ENCODE measurements around the gene TMEM115.

Gene TMEM115

DNA sequence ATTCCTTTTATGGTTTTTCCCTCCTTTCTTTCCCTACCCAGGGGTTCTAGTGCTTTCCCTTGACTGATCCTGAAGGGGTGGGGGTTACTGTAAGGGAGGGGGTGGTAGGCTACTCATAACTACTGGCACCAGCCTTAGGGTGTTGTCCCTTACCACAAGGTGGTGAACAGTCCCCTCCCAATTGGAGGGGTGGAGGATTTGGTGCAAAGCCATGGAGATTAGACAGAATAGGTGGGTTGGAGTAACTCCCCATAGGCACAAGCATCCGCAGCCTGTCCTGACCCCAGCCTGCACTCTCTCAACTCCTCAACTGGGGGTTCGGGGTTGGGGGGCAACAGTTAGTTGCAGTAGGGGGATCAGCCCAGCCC lies 34.2 kb downstream of the TMEM115 start:
- H2AFZ ChIP-seq (ENCODE audit: low read depth, low read length), result no peak overlapping the region
- no peaks in the 10 kb centered on the region for H3K27me3 ChIP-seq (ENCODE audit: low read depth, low read length)
- H3K4me3 ChIP-seq (ENCODE audit: low read length), result no peak overlapping the region
- no peak overlapping the region for H3K9ac ChIP-seq (ENCODE audit: low read length)
- H3K27ac ChIP-seq (ENCODE audit: low read length), result no peak overlapping the region
- peaks cover 31% of the 10 kb centered on the region for H3K4me1 ChIP-seq (ENCODE audit: low read length)
- peaks cover 16% of the 10 kb centered on the region for H3K36me3 ChIP-seq (replicated peaks; ENCODE audit: low read depth, low read length)
- no peaks in the 10 kb centered on the region for H3K9me3 ChIP-seq (ENCODE audit: insufficient read depth, low read length)
- H4K20me1 ChIP-seq (ENCODE audit: insufficient read depth, low read length), result no peaks in the 10 kb centered on the region
- H3K4me2 ChIP-seq (ENCODE audit: low read length), result no peak overlapping the region
- H3K79me2 ChIP-seq (ENCODE audit: low read length), result peaks cover 27% of the 10 kb centered on the region
- TF ChIP-seq, protein P1, sequence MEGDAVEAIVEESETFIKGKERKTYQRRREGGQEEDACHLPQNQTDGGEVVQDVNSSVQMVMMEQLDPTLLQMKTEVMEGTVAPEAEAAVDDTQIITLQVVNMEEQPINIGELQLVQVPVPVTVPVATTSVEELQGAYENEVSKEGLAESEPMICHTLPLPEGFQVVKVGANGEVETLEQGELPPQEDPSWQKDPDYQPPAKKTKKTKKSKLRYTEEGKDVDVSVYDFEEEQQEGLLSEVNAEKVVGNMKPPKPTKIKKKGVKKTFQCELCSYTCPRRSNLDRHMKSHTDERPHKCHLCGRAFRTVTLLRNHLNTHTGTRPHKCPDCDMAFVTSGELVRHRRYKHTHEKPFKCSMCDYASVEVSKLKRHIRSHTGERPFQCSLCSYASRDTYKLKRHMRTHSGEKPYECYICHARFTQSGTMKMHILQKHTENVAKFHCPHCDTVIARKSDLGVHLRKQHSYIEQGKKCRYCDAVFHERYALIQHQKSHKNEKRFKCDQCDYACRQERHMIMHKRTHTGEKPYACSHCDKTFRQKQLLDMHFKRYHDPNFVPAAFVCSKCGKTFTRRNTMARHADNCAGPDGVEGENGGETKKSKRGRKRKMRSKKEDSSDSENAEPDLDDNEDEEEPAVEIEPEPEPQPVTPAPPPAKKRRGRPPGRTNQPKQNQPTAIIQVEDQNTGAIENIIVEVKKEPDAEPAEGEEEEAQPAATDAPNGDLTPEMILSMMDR (IDR thresholded peaks at IDR 0.05; ENCODE audit: low read depth, low read length), result no peak
- TF ChIP-seq EZH2phosphoT487 (IDR thresholded peaks at IDR 0.05; ENCODE audit: low read depth), result no peak

DNA sequence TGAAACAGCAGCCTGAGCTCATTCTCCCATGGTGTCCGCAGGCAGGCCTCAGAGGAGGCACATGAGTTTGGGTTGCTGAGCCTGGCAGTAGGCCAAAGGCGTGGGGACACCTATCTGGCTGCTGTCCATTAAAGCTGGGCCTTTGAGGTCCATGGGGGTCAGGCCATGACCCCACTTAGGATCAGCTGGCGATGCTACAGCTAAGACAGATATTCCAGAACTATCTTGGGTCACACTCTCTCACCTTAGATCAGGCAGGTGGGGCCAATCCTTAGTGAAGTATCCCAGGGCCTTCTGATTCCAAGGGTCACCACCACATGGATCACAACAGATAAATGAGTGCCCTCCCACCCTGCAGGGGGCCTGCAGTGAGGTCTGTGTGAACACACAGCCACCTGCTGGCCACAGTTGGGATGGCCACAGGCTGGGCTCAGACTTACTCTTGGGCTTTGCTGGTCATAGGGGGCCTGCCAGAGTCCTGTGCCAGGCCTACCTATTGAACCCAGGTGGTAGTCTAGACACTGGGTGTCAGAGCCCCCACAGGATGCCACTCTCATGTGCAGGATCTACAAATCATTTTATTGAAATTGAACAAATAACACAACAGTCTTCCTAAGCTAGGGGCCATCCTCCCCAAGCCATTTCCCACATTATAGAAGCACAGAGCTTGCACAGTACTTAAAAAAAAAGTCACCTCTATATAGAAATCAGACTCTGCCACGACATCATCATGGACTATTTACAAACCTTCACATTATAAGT lies 34.8 kb downstream of the TMEM115 start:
- no peak overlapping the region for H3K27ac ChIP-seq (ENCODE audit: low read length)
- H3K4me1 ChIP-seq (ENCODE audit: low read length), result peaks cover 35% of the 10 kb centered on the region
- H3K9me3 ChIP-seq (ENCODE audit: insufficient read depth, low read length), result no peaks in the 10 kb centered on the region
- H3K36me3 ChIP-seq (replicated peaks; ENCODE audit: low read depth, low read length), result peaks cover 11% of the 10 kb centered on the region
- H3K4me2 ChIP-seq (ENCODE audit: low read length), result no peak overlapping the region
- H3K9ac ChIP-seq (ENCODE audit: low read length), result no peak overlapping the region
- TF ChIP-seq, protein P1 (IDR thresholded peaks at IDR 0.05; ENCODE audit: low read depth, low read length), result peak; percentile 86
- TF ChIP-seq EZH2phosphoT487 (IDR thresholded peaks at IDR 0.05; ENCODE audit: low read depth), result no peak
- no peak overlapping the region for H3K4me3 ChIP-seq (ENCODE audit: low read length)
- H4K20me1 ChIP-seq (ENCODE audit: insufficient read depth, low read length), result no peaks in the 10 kb centered on the region
- H3K27me3 ChIP-seq (ENCODE audit: low read depth, low read length), result no peaks in the 10 kb centered on the region
- H2AFZ ChIP-seq (ENCODE audit: low read depth, low read length), result no peak overlapping the region
- H3K79me2 ChIP-seq (ENCODE audit: low read length), result peaks cover 33% of the 10 kb centered on the region

DNA sequence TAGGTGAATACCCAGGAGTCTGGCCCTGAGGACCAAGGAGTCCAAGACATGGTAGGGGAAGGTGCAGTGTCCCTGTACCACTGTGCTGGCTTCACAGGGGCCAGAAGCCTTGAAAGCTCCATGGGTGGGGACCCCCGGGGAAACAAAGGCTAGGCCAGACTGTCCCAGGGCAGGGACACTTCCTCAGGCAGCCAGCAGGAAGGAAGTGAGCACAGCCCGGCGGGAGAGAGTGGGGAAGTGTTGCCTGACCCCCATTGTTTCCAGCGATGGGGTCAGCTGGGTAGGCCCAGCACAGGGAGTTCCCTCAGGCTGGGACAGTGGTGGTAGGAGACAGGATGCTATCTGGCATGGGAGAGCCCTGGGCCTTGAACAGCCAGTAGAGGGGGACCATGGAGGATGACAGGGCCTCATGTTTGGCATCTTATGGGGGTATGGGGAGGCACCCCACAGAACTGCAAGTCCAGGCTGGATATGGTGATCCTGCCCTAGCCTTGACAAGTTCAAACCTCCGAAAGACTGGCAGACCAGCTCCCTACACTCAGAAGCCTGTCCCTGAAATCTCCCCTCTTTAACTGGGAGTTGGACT lies 35.6 kb downstream of the TMEM115 start:
- no peak overlapping the region for H2AFZ ChIP-seq (ENCODE audit: low read depth, low read length)
- no peak for TF ChIP-seq EZH2phosphoT487 (IDR thresholded peaks at IDR 0.05; ENCODE audit: low read depth)
- TF ChIP-seq, protein P1 (IDR thresholded peaks at IDR 0.05; ENCODE audit: low read depth, low read length), result no peak
- no peak overlapping the region for H3K4me2 ChIP-seq (ENCODE audit: low read length)
- H3K4me1 ChIP-seq (ENCODE audit: low read length), result peaks cover 35% of the 10 kb centered on the region
- H3K4me3 ChIP-seq (ENCODE audit: low read length), result no peak overlapping the region
- no peaks in the 10 kb centered on the region for H3K9me3 ChIP-seq (ENCODE audit: insufficient read depth, low read length)
- peaks cover 34% of the 10 kb centered on the region for H3K79me2 ChIP-seq (ENCODE audit: low read length)
- H3K36me3 ChIP-seq (replicated peaks; ENCODE audit: low read depth, low read length), result peaks cover 16% of the 10 kb centered on the region
- H3K27ac ChIP-seq (ENCODE audit: low read length), result no peak overlapping the region
- H3K27me3 ChIP-seq (ENCODE audit: low read depth, low read length), result no peaks in the 10 kb centered on the region
- H4K20me1 ChIP-seq (ENCODE audit: insufficient read depth, low read length), result no peaks in the 10 kb centered on the region
- no peak overlapping the region for H3K9ac ChIP-seq (ENCODE audit: low read length)

DNA sequence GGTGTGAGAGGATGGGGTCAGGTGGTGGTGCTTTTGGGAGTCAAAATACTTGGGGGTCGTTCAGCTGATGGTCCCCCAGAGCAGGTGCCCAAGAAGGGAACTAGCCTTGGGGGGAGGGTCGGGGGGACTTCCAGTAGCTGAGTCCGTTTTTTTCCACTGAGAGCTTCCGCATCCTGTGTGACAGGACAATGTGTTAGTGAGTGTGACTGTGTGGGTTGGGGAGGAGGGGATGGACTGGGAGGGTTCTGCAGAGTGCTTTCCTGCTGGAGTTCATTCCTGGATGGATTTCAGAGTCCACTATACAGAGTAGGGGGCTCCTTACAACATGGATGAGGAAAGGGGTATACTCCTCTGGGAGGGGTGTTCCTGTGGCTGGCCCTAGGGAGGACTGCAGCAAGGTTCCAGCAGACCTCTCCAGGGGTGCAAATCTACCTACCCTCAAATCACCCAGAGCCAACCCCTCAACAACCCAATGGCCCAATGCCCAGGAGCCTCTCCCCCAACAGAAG lies 36.2 kb downstream of the TMEM115 start:
- H3K27ac ChIP-seq (ENCODE audit: low read length), result no peak overlapping the region
- H3K27me3 ChIP-seq (ENCODE audit: low read depth, low read length), result no peaks in the 10 kb centered on the region
- H4K20me1 ChIP-seq (ENCODE audit: insufficient read depth, low read length), result no peaks in the 10 kb centered on the region
- H3K79me2 ChIP-seq (ENCODE audit: low read length), result peaks cover 34% of the 10 kb centered on the region
- no peak overlapping the region for H3K4me2 ChIP-seq (ENCODE audit: low read length)
- no peak overlapping the region for H2AFZ ChIP-seq (ENCODE audit: low read depth, low read length)
- H3K4me3 ChIP-seq (ENCODE audit: low read length), result no peak overlapping the region
- TF ChIP-seq, protein P1 (IDR thresholded peaks at IDR 0.05; ENCODE audit: low read depth, low read length), result no peak
- no peak for TF ChIP-seq EZH2phosphoT487 (IDR thresholded peaks at IDR 0.05; ENCODE audit: low read depth)
- peaks cover 18% of the 10 kb centered on the region for H3K36me3 ChIP-seq (replicated peaks; ENCODE audit: low read depth, low read length)
- peaks cover 31% of the 10 kb centered on the region for H3K4me1 ChIP-seq (ENCODE audit: low read length)
- H3K9me3 ChIP-seq (ENCODE audit: insufficient read depth, low read length), result no peaks in the 10 kb centered on the region
- no peak overlapping the region for H3K9ac ChIP-seq (ENCODE audit: low read length)
